HepG2 (cell line): ENCODE data around the gene DLX6. TPM values are rescaled to one million over a fixed set of nuclear protein-coding genes. Genes with fewer than 3 reads are reported as not detected.

Experiments
- ARID5B ChIP-seq: IDR thresholded peaks from 2 replicates; pipeline ENCODE4 v1.4.0; 2020; ENCODE audit warnings: mild to moderate bottlenecking, missing genetic modification reagents
- FOXO1 ChIP-seq: sonication (generic); formaldehyde crosslinking; IDR thresholded peaks from 2 replicates; pipeline ENCODE4 v1.4.0; 2020; ENCODE audit warnings: missing genetic modification reagents
- PCBP2 ChIP-seq: fragments of 200-400 bp; formaldehyde crosslinking; optimal IDR thresholded peaks from 2 replicates; pipeline ENCODE3; 2018; ENCODE audit warnings: low read length, low read depth; ENCODE audit not compliant: poor library complexity, severe bottlenecking
- PRDM10 ChIP-seq: sonication (generic); formaldehyde crosslinking; IDR thresholded peaks from 2 replicates; pipeline ENCODE4 v1.4.0; 2020; ENCODE audit warnings: low read depth, missing genetic modification reagents
- SP140L ChIP-seq: sonication (generic); formaldehyde crosslinking; IDR thresholded peaks from 2 replicates; pipeline ENCODE4 v1.4.0; 2020; ENCODE audit warnings: missing genetic modification reagents, borderline replicate concordance
- SRSF9 ChIP-seq: fragments of 200-400 bp; formaldehyde crosslinking; IDR thresholded peaks from 2 replicates; pipeline ENCODE4 v1.6.1; 2018; ENCODE audit warnings: borderline replicate concordance, mild to moderate bottlenecking, low read depth, low read length; ENCODE audit not compliant: insufficient read depth, poor library complexity, severe bottlenecking
- YEATS2 ChIP-seq: sonication (generic); formaldehyde crosslinking; IDR thresholded peaks from 2 replicates; pipeline ENCODE4 v1.4.0; 2020; ENCODE audit warnings: missing genetic modification reagents, borderline replicate concordance
- ZBTB39 ChIP-seq: sonication (generic); formaldehyde crosslinking; IDR thresholded peaks from 2 replicates; pipeline ENCODE4 v1.5.0; 2020; ENCODE audit warnings: missing genetic modification reagents
- ZBTB7B ChIP-seq: sonication (generic); formaldehyde crosslinking; IDR thresholded peaks from 2 replicates; pipeline ENCODE4 v1.4.0; 2020; ENCODE audit warnings: missing genetic modification reagents
- ZNF20 ChIP-seq: sonication (generic); formaldehyde crosslinking; IDR thresholded peaks from 2 replicates; pipeline ENCODE4 v1.4.0; 2020; ENCODE audit warnings: mild to moderate bottlenecking, moderate library complexity, missing genetic modification reagents
- ZNF546 ChIP-seq: sonication (generic); formaldehyde crosslinking; conservative IDR thresholded peaks from 2 replicates; pipeline ENCODE4 v1.8.1; 2023; ENCODE audit warnings: mild to moderate bottlenecking, missing genetic modification reagents
- polyA plus RNA-seq, 8 experiments: library from polyadenylated mRNA; depleted of rRNA in 3 of 8; stranded (reverse) in 7 of 8; unstranded in 1 of 8; fragments of >200 nt; fragmentation: Illumina TruSeq in 4 of 8; extraction: Trizol in 4 of 8; gene quantifications; 2 replicates each; pipeline versions ENCODE4 v1.2.1 to v1.2.3, GENCODE V29; 2011 to 2016; ENCODE audit warnings: low read depth in 4 of 8, missing spikeins in 1 of 8, mixed read lengths in 1 of 8; ENCODE audit not compliant: insufficient read depth in 1 of 8
- total RNA-seq, 5 experiments: library from RNA; depleted of rRNA; stranded (reverse); fragments of >200 nt; fragmentation: Illumina TruSeq; extraction: Trizol; gene quantifications; 2 replicates each; pipeline ENCODE4 v1.2.3, GENCODE V29; 2016; ENCODE audit warnings: low read depth in 1 of 5
- TF ChIP-seq, protein P1 (sequence below): sonication (generic); formaldehyde crosslinking; conservative IDR thresholded peaks from 2 replicates; pipeline ENCODE4 v1.4.0; 2020; ENCODE audit warnings: missing genetic modification reagents

The DLX6 gene
- total and polyA plus RNA-seq, 2 of the 13 experiments (the other 11 are each of a cell fraction or from before 2014, with no cell fraction given), result 3.5 to 5.5 TPM

GRCh38 chr7:97016381-97017191 is 11.2 kb downstream of the DLX6 start (continued):
- no peak for TF ChIP-seq PRDM10
- TF ChIP-seq PCBP2, result no peak
- peak; percentile 68; the same call in 1 of the 2 replicates for TF ChIP-seq ZNF546 (CRISPR knock-in tag)
- TF ChIP-seq, protein P1, sequence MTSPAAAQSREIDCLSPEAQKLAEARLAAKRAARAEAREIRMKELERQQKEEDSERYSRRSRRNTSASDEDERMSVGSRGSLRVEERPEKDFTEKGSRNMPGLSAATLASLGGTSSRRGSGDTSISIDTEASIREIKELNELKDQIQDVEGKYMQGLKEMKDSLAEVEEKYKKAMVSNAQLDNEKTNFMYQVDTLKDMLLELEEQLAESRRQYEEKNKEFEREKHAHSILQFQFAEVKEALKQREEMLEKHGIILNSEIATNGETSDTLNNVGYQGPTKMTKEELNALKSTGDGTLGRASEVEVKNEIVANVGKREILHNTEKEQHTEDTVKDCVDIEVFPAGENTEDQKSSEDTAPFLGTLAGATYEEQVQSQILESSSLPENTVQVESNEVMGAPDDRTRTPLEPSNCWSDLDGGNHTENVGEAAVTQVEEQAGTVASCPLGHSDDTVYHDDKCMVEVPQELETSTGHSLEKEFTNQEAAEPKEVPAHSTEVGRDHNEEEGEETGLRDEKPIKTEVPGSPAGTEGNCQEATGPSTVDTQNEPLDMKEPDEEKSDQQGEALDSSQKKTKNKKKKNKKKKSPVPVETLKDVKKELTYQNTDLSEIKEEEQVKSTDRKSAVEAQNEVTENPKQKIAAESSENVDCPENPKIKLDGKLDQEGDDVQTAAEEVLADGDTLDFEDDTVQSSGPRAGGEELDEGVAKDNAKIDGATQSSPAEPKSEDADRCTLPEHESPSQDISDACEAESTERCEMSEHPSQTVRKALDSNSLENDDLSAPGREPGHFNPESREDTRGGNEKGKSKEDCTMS (CRISPR knock-in tag), result no peak
- peak; percentile 51 for TF ChIP-seq ARID5B (CRISPR knock-in tag)
- TF ChIP-seq SP140L (CRISPR knock-in tag), result no peak
- no peak for TF ChIP-seq FOXO1 (CRISPR knock-in tag)
- TF ChIP-seq ZBTB39 (CRISPR knock-in tag), result no peak; the same call in 1 of the 2 replicates
- no peak for TF ChIP-seq SRSF9
- peak; percentile 19; the same call in 1 of the 2 replicates for TF ChIP-seq YEATS2 (CRISPR knock-in tag)
- no peak for TF ChIP-seq ZNF20 (CRISPR knock-in tag)
- TF ChIP-seq ZBTB7B (CRISPR knock-in tag), result peak; percentile 20; the same call in 1 of the 2 replicates
